Activated CD4-positive, alpha-beta T cell treated with anti-CD3 and anti-CD28 coated beads, Interleukin-2, Interleukin-4, amounts not matched to agents 100 ng/mL and 50 ng/mL, durations not matched to agents 16 hours and 8 hours (primary cell): Measurements from ENCODE around the gene SORCS2.

Experiments
- DNase-seq: peaks from one replicate; pipeline ENCODE4 v3.0.0-alpha.2; 2020; ENCODE audit warnings: low spot score

Gene SORCS2

DNA sequence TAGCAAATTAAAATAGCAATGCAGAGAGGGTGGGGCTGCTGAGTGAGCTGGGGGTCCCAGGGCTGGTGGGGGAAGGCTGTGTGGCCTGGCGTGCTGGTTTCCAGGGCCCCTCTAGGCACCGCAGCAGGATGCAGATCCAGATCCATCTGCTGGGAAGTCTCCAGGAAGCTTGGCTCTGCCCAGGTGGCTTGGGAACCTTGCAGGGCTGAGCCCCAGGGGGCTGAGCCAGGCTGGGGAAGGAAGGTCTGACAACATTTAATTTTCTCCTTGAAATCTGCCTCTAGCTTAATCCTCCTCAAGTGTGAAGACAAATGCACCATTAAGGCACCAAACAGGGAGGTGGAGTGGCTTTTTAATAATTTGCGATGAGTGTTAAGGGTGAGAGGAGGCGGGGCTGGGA lies 31.7 kb downstream of the SORCS2 start:
- DNase-seq = no peak

DNA sequence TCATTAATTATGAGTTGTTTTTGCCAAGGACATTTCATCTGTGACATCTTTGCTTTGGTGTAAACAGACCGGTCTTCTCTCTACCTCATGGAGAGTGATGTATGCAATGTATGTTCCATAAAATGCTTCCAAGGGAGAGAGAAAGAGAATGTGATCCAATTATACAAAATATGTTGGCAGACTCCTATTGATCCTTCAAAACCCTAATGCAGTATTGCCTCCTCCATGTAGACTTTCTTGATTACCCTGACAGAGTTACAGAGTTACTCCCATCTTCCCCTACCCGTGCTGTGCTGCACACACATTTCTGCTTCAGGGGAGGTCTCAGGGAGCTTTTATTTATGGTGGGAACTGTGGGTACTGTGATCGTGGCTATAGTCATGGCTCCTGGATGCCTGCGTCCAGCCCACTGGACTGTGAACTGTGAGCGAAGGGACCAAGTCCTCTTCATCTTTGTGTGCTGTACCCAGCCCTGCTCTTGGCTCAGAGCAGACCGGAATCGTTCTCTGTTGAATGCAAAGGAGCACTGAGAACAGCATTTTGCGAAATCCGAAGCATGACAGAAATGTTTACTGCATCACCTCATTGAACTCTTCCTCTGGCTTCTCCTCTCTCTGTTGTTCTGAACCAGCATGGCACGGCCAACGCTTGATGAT lies 32.7 kb downstream of the SORCS2 start:
- DNase-seq = no peak

DNA sequence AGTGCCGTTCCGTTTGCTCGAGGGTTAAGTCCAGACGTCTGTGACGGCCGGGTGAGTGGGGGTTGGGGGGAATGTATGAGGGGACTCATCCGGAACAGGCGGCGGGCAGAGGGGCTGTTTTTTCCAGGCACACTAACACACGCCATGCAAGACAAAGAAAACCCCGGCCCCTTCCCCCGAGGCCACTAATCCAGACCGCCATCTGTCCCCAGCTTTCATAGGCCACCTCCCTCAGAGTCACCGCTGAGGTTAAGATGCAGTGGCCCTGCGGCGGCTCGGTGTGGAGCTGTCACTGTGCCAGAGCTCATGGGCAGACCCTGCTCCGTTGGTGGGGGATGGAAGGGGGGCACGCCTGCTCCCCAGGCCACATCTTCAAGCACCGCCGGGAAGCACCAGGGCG lies 34.1 kb downstream of the SORCS2 start:
- DNase-seq = no peak

DNA sequence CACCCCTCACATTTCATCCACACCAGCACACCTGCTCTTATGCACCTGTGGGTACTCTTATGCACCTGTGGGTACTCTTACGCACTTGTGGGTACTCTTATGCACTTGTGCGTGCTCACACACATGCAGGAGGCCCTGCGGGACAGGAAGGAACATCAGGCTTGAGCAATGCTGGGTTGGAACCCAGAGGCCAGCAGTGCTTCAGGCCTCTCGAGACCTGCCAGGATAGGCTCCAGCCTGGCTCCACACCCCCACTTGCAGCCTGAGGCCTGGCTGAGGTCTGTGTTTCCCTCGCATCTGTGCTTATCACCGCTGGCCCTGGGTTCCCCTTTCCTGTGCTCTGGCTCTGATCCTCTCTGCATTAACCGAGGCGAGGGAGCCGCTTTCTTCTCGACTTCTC lies 34.7 kb downstream of the SORCS2 start:
- no peak for DNase-seq

DNA sequence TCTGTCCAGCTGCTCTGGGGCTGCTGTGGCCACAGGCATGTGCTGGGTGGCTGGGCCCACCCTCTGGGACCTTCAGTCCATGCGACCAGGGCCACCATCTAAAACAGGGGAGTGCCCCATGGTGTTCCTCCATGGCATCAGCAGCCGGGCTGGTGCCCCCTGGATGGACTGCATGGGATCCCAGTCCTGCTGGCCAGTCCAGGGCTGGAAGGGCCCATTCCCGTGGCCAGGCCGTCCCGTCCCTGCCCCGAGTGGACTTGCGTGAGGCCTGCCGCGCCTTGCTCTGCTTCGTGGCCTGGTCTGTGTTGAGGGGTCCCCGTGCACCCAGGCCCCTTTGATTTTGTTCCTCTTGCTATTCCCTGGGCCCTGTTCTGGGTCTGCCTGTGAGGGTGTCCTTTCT lies 36.4 kb downstream of the SORCS2 start:
- DNase-seq = no peak

DNA sequence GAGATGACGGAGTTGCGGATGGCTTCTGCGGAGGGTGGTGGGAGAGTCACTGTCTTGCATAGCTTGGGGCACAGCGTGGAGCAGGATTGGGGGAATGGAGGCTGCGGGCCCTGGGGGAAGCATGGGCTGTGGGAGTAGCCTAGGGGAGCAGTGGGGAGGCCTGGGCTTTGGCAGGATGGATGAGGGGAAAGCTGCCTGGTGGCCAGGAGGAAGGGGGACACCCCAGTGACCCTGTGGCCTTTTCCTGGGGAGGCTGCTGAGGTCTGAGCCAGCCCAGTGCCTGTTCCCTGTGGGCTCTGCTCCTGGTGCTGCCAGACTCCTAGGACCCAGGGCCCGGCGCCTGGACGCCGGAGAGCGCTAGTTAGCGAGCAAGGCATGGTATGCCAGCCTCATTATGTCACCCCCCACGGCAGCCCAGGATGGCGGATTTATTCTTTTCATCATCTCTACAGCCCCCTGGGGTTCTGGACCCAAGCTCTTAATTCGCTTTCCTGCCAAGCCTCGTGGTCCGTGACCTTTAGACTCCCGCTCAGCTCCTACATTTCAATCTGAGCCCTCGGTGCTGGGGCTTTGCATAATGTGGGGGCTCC lies 39.8 kb downstream of the SORCS2 start:
- no peak for DNase-seq

DNA sequence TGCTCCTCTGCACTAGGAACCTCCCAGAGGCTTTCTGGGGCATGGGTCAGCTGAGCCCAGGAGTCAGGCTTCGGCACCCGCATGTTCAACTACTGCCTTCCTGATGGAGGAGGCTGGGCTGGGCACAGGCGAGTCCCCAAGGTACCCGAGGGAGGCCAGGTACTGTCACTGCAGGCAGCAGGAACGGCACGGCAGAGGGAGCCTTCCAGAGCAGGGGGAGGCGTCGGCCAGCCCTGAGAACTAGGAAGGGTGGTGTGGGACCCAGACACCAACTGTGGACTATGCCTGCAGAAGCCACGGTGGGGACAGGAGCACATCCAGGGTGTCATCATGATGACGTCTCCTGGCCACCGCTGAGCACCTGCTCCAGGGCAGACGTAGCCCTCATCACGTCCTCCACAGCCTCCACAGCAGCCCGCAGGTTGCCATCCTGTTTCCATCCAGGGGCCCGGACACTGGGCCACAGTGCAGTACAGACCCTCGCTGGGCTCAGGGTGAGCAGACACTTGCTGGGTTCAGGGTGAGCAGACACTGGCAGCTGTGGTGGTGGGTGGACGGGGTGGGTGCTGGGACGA lies 40.8 kb downstream of the SORCS2 start:
- DNase-seq = no peak

DNA sequence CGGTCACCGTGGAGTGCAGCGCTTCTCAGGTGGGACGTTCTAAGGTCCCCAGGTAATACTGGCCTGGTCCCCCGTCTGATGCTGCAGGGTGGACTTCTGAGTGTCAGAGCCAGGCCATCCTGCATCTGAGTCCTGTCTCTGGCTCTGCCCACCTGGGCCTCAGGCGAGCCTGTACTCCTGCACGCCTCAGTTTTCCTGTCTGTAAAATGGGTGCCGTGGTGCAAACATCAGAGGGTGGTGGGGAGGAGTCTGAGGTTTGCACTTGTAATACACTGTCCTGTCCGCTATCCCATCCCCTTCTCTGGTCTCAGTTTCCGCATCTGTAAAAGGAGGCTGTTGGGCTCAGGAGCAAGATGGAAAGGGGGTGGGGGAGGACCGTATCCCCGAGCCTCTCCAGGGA lies 41.3 kb downstream of the SORCS2 start:
- no peak for DNase-seq

DNA sequence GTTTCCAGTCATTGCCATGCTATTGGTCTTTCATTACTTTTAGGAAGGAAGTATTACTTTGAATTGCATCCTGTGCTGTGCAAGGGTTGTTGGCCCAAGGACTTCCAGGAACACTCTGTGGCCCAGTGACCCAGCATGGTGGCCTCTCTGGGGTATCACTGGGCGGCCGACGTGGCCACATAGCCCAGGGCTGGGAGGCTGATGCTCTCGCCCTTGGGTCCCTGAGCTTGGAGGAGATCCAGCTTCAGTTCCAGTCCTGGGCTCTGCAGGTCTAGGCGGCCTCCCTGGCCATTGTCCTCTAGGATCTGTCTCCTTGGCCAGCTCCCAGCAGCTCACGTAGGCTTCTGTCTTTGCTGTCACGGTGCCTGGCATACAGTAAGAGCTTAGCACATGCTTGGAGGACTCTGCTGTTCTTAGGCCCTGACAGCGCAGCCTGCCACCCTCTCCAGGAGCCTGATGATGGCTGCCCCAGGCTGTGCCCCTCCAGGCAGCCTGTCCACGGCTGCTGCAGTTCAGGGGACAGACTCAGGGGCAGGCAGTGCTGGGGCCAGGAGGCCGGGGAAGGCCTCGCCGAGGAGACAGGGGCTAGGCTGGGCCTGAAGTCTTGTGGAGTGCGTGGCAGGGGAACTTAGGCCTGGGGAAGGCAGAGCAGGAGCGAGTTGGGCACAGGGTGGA lies 42.2 kb downstream of the SORCS2 start:
- no peak for DNase-seq

DNA sequence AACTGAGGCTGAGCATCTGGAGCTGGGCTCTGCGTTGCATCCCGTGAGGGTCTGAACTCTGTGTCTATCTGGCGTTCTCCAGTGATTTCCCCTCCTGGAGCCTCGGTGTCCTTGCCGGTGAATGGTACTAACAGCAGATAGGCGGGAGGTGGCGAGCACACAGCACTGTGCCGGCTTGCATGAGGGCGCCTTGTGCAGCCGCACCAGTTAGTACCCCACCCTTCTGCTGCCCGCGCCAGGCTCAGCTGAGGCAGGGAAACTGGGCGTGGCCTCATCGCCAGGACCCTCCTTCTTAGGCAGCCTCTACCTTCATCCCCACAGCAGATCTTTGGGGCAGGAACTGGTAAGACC lies 42.7 kb downstream of the SORCS2 start:
- DNase-seq = no peak

DNA sequence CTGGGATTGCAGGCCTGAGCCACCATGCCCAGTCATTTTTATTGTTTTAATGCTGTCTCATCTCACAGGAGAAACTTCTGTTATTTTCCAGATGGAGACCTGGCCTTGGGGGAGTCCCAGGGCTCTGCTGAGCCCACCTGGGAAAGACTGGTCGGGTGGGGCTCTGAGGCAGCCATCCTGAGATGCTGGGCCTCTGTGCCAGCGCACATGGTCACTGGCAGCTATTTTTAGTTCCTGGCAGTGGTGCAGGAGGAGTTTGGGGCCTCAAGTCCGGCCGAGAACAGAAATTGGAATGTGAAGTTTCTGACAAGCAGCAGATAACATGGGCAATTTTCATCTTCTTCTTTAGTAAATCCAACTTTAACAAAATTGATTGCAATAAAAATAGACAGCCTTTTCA lies 44.5 kb downstream of the SORCS2 start:
- no peak for DNase-seq

DNA sequence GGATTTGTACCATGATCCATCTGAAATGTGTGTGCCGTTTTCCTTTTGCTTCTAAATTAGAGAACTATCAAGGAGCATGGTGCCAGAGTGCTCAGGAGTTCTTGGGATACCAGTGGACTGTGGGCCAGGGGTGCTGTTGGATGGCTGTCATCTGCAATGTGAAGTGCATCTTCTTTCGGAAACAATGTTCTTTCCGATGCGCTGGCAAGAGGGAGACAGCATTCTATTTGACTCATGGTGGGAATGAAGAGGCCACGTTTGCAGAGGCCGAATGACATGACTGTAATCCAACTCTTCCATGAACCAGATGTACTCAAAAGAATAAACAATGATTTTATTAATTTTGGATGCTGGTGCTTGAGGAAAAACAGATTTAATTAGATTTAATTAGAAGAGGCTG lies 45.5 kb downstream of the SORCS2 start:
- no peak for DNase-seq

DNA sequence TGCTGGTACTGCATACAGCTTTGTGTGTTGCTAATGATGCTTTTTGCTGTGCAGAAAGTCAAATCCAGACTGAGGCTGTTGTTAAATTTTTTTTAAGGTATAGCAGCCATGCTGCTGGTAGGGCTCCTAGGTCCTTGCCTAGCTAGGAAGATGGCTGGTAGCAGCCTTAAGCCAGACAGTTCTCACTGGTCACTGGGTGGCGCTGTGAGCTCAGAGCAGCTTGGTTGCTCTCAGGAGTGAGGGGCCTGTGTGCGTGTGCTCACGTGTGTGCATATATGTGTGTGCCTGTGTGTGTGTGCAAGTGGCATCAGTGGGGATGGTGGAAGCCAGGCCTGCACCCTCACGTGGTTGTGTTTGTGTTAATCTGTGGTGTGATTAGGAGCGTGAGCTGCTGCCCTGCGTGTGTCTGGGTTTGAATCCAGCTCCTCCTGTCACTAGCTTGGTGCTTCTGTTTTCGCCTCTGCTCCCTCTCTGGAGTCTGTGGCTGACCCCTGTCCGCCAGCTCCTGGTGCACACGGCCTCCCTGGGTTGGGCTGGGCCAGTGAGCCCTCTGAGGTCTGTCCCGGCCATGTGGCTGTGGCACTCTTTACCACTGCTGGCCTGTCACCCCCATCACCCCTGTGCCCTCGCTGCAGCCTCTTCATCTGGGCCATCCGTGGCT lies 46.1 kb downstream of the SORCS2 start:
- DNase-seq = no peak

DNA sequence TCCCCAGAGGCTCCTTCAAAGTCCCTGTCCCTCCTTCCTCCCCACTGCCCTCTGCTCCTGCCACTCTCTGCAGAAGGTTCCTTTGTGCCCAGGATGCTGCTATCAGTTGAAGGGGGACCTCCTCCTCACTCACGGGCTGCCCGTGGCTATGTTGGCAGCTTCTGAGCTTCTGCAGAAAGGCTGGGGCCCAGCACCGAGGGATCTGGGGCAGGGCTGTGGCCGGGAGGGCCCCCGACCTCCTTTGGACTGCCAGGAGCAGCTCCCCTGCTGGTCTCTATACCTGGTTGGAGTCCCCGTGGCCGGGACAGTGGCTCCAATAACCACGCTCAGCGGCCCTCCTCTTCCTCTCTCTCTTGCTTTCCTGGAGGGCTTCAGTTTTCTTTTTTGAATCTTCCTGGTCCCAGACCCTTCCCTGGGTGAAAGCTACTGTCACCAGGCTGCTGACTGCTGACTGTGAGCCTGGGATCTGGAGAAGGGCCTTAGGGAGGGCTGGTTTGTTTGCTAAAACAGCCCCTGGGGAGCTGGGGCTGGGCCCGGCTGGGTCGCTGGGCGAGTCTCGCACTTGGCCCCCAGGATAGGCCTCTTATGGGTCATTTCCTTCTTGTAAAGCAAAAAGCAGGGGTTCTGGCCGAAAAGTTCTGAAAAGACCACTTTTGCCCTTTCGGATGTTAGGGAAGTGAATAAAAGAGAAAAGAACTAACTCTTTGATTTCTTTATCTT lies 46.9 kb downstream of the SORCS2 start:
- DNase-seq = no peak

DNA sequence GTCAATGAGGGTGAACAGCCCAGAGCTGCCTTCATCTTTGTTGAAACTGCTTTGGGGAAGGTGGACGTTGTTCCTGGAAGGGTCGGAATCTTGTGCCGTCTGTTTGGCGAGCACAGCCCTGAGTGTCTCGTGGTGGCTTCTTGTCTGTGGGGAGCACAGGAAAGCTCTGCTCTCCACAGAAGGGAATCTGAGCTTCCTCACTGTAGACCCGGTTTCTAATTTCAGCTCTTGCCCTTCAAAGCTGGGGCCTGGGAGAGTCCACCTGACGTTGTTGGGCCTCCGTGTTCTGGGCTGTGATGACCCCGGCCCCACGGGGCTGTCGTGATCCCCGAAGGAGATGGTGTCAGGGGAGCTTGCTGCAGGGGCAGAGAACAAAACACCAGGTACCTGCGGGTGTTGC lies 47.5 kb downstream of the SORCS2 start:
- no peak for DNase-seq

DNA sequence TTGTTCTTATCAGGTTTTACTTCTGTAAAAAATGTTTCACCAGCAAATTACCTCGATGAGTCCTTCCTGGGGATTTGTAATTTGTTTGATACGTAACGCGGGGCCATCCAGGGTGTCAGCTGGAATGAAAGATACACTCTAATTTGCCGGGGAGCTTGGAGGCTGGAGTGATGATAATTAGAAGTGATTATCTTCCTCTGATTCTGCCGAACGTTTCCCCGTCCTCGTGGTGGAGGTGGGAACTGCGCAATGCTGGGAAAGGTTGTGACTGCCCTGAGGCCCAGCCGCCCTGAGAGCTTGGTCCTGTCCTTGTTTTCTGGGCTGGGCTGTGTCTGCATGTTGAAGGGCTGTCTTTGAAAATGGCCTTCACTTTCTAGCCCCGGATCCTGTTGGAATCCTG lies 48.0 kb downstream of the SORCS2 start:
- DNase-seq = no peak

DNA sequence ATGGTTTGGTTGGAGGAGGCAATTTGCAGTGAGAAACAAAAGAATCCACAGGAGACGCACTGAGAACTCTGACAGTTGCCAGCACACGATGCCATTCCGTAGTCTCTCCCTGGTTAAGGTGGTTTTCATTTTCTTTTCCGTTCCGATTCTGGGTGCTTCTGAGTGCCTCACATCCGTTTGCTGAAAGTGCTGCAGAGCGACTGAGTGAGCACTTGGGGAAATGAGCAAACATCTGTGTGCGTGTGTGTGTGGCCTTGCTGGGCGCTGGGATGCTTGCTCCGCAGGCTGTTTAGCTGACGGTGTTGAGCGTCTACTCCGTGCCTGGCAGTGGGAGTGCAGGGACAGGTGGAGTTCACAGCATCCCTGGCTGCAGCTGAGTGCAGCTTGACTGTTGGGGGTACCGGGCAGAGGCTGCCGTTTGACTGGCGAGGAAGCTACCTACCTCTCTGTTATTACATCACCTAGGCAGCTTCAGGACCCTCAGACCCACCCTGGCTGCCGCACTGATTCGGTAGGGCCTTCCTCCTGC lies 49.3 kb downstream of the SORCS2 start:
- DNase-seq = no peak

DNA sequence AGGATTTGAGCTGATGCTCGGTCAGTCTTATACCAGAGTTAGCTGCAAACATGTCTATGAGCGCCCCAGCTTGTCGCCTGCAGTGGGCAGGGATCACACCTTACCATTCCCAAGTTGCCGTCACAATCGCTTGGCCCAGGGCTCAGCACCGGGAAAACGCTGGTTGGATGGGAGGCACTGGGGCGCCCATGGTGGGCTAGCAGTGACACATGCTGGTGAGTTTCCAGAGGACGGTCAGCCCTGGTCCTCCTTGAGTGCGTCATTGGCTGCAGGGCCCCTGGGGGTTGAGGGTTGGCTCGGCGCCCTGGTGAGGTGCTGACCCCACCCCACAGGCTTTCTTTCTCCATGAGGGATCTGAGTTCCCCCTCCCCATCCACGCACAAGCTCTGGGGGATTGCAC lies 50.4 kb downstream of the SORCS2 start:
- DNase-seq = no peak

DNA sequence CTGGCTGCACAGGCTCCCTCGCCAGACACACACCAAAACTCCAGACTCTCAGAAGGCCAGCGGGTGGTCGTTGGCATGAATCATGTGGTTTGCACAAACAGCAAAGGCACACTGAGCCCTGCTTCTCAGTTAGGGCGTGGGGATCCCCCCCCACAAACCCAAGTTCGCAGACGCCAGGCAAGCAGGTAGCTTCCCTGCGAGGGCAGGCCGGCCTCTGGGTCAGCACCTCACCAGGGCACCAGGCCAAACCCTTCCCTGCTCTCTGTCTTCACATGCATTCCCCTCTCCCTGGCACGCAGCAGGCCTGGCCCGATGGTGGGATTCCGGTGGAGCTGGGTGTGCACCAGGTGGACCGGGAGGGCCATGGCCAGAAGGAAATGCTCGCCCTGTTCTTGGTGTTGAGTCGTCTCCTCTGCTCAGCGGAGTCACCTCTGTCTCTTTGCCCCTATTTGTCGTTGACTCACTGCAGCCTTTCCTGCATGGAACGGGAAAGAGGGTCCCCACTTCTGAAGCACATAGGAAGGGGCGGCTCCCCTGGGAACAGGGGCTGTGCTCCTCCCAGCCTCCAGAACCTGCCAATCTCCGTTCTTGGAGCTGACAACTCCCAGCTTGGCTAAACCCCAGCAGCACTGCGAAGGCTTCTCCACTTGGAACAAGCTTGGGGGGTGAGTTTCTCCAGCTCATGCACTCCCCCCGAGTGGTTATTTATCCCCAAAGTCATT lies 51.4 kb downstream of the SORCS2 start:
- DNase-seq = no peak

DNA sequence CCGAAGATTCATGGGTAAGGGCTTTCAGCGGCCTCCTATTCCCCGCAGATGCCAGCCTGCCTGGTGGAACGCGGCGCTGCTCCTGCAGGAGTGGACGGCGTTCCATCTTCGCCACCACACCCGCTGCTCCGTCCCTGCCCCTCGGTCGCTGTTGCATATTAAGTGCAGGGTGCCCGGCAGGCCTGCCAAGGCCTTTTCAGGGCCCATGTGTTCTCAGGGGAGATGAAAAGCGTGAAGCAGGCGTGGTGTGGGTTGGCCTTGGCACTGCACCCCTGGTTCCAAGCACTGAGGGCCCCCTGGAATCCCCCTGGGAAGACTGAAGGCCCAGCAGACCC lies 52.0 kb downstream of the SORCS2 start:
- no peak for DNase-seq

DNA sequence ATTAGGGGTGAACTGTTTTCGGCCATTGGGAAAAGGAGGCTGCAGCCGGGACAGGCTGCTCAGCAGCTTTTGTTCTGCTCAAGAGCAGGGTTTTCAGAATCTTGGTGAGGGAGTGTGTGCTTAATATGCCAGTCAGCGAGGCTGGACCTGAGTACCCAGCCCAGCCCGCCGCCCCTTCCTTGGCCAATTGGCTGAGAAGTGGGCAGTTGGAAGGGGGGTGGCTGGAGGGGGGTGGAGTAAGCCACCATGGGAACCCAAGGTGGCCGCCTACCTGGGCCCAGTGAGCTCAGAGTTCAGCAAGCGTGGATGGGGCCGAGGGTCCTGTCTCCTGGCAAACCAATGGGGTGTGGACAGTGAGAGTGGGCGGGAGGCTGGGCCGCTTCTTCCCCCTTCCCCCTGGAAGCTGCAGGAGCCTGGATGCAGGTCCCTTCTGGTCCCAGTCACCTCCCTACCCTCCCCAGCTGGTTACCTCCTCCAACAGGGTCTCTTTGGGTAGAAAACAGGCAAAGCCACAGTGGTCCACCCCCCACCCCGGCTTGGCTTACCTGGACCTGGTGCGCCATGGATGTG lies 52.5 kb downstream of the SORCS2 start:
- no peak for DNase-seq
